ENCODE measurements around the gene POLD4.

Gene POLD4

DNA sequence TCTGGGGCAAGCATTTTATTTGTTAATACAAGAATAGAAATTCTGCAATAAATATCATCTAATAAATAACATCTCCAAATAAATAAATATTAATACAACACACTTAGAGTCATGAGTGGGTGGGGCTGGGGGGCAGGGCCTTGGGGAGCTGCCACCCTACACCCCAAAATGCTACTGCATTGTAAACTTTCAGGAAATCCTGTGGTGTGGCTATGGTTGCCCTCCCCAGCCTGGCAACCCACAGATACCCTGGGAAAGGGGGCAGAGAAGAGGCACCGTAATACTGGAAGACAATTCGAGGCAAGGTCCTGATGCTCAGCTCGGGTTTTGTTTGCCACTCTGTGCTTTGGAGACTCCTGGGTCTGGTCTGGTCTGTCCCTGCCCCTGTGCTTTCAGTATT is 10.8 kb upstream of the POLD4 start:
- no peak overlapping the region for H3K14ac ChIP-seq (ENCODE audit: low read length)
- H4K8ac ChIP-seq (ENCODE audit: low read depth, low read length), result no peak overlapping the region
- no peak overlapping the region for H3K4me2 ChIP-seq (ENCODE audit: low read length)
- no peak overlapping the region for H2BK12ac ChIP-seq (ENCODE audit: low read length)
- no peaks in the 10 kb centered on the region for H3K27me3 ChIP-seq (ENCODE audit: insufficient read depth, low read length)
- no peak overlapping the region for H3K27ac ChIP-seq (ENCODE audit: low read depth, low read length)
- peaks cover 4% of the 10 kb centered on the region for H3K9me3 ChIP-seq (ENCODE audit: insufficient read depth, low read depth, low read length)
- H2BK120ac ChIP-seq (ENCODE audit: insufficient read depth, low read length, poor library complexity), result no peak overlapping the region
- no peak overlapping the region for H4K12ac ChIP-seq (ENCODE audit: low read depth, low read length)
- no peaks in the 10 kb centered on the region for H3K79me2 ChIP-seq (ENCODE audit: control insufficient read depth, insufficient read depth, low read length, poor library complexity)
- no CpG with 5 or more reads among the region's 3 CpGs for WGBS (ENCODE audit: extremely low coverage, insufficient coverage, insufficient read length)
- no peak overlapping the region for H2BK5ac ChIP-seq (ENCODE audit: low read depth, low read length, poor library complexity)
- H2AK5ac ChIP-seq (ENCODE audit: low read length), result no peak overlapping the region
- H4K91ac ChIP-seq (ENCODE audit: low read depth, low read length), result no peak overlapping the region
- no peak overlapping the region for H3K18ac ChIP-seq (ENCODE audit: low read length)
- H3K4me1 ChIP-seq (ENCODE audit: control insufficient read depth in 1 of 2, insufficient read depth in 2 of 2, low read length in 2 of 2), result peaks cover 2% of the 10 kb centered on the region in 2 experiments
- H3K23ac ChIP-seq (ENCODE audit: low read length), result no peak overlapping the region
- peaks cover 4 to 9% of the 10 kb centered on the region in 2 experiments for H3K36me3 ChIP-seq (ENCODE audit: control insufficient read depth in 1 of 2, insufficient read depth in 2 of 2, low read length in 2 of 2)
- no peak for DNase-seq
- no peak overlapping the region for H3K9ac ChIP-seq (ENCODE audit: low read length)
- H3K4me3 ChIP-seq (ENCODE audit: low read depth, low read length), result no peak overlapping the region
- no peak overlapping the region for H3K4ac ChIP-seq (ENCODE audit: low read depth, low read length)
- H2AFZ ChIP-seq (ENCODE audit: insufficient read depth, low read length, poor library complexity), result no peak overlapping the region
- peaks cover 2% of the 10 kb centered on the region for H3K79me1 ChIP-seq (ENCODE audit: low read length)

GRCh38 chr11:67357831-67358670 is 4.7 kb upstream of the POLD4 start:
- Histone ChIP-seq H3K4me2 (ENCODE audit: low read length) (no peak overlapping the region), H3K27ac (ENCODE audit: low read depth, low read length) (no peak overlapping the region), H4K12ac (ENCODE audit: low read depth, low read length) (no peak overlapping the region), H2BK12ac (ENCODE audit: low read length) (no peak overlapping the region), H3K23ac (ENCODE audit: low read length) (no peak overlapping the region), H3K9me3 (ENCODE audit: insufficient read depth, low read depth, low read length) (no peaks in the 10 kb centered on the region), H3K4me1 (ENCODE audit: control insufficient read depth in 1 of 2, insufficient read depth in 2 of 2, low read length in 2 of 2) (peaks cover 12 to 18% of the 10 kb centered on the region in 2 experiments), H3K14ac (ENCODE audit: low read length) (no peak overlapping the region), H3K18ac (ENCODE audit: low read length) (no peak overlapping the region), H3K27me3 (ENCODE audit: insufficient read depth, low read length) (no peaks in the 10 kb centered on the region), H2AFZ (ENCODE audit: insufficient read depth, low read length, poor library complexity) (no peak overlapping the region), H2BK5ac (ENCODE audit: low read depth, low read length, poor library complexity) (no peak overlapping the region), H3K79me2 (ENCODE audit: control insufficient read depth, insufficient read depth, low read length, poor library complexity) (peaks cover 6% of the 10 kb centered on the region), H3K9ac (ENCODE audit: low read length) (no peak overlapping the region), H3K4me3 (ENCODE audit: low read depth, low read length) (no peak overlapping the region), H3K4ac (ENCODE audit: low read depth, low read length) (no peak overlapping the region), H4K8ac (ENCODE audit: low read depth, low read length) (no peak overlapping the region), H4K91ac (ENCODE audit: low read depth, low read length) (no peak overlapping the region), H3K79me1 (ENCODE audit: low read length) (peaks cover 14% of the 10 kb centered on the region), H3K36me3 (ENCODE audit: control insufficient read depth in 1 of 2, insufficient read depth in 2 of 2, low read length in 2 of 2) (no peaks in the 10 kb centered on the region), H2AK5ac (ENCODE audit: low read length) (no peak overlapping the region), H2BK120ac (ENCODE audit: insufficient read depth, low read length, poor library complexity) (no peak overlapping the region)
- WGBS (ENCODE audit: extremely low coverage, insufficient coverage, insufficient read length), result 100% methylated on average over 1 of the region's 12 CpGs
- DNase-seq, result peak in 1 of 2 donors; percentile 46

DNA sequence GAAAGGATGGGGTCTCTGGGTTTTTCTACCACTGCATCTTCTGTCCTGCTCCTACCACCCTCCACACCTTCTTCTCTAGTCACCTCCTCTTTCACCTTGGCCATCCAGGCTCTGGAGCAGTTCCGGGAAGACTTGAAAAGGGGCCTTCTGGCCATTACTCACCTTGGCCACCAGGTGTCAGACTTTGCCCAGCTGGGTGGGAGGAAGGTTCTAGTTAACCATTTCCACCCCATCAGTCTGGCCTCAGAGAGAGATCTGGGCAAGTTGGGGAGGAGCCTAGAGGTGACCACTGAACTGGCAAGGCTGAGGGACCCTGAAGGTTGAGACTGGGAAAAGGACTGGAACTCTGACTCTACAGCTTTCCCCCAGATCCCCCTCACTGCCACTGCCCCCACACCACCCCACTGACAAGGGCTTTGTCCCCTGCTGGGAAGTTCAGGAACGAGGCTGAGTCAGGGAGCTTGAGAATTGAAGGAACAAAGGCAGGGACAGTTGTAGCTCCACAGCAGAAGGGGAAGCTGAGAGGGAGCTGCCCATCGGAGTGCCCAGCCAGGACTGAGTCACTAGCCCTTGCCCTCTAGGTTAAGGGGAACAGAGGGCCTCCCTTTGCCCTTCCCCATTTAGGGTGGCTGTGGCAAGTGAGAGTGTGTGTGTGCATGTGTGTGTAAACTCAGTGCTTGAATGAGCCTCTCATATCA is 3.7 kb upstream of the POLD4 start:
- peaks cover 19% of the 10 kb centered on the region for H3K79me1 ChIP-seq (ENCODE audit: low read length)
- H2BK120ac ChIP-seq (ENCODE audit: insufficient read depth, low read length, poor library complexity), result no peak overlapping the region
- WGBS (ENCODE audit: extremely low coverage, insufficient coverage, insufficient read length), result no CpG with 5 or more reads among the region's 3 CpGs
- H3K23ac ChIP-seq (ENCODE audit: low read length), result no peak overlapping the region
- no peaks in the 10 kb centered on the region for H3K9me3 ChIP-seq (ENCODE audit: insufficient read depth, low read depth, low read length)
- H3K4me3 ChIP-seq (ENCODE audit: low read depth, low read length), result no peak overlapping the region
- no peak overlapping the region for H3K14ac ChIP-seq (ENCODE audit: low read length)
- H3K4me2 ChIP-seq (ENCODE audit: low read length), result no peak overlapping the region
- no peak overlapping the region for H4K12ac ChIP-seq (ENCODE audit: low read depth, low read length)
- peak overlapping the region; percentile 64 for H4K91ac ChIP-seq (ENCODE audit: low read depth, low read length)
- H3K27ac ChIP-seq (ENCODE audit: low read depth, low read length), result no peak overlapping the region
- peak overlapping the region; percentile 13 for H2AK5ac ChIP-seq (ENCODE audit: low read length)
- H3K9ac ChIP-seq (ENCODE audit: low read length), result no peak overlapping the region
- H3K4ac ChIP-seq (ENCODE audit: low read depth, low read length), result no peak overlapping the region
- H3K79me2 ChIP-seq (ENCODE audit: control insufficient read depth, insufficient read depth, low read length, poor library complexity), result peaks cover 9% of the 10 kb centered on the region
- H2AFZ ChIP-seq (ENCODE audit: insufficient read depth, low read length, poor library complexity), result peak overlapping the region; percentile 33
- H3K27me3 ChIP-seq (ENCODE audit: insufficient read depth, low read length), result no peaks in the 10 kb centered on the region
- DNase-seq, result peak; percentile 45 to 88
- H4K8ac ChIP-seq (ENCODE audit: low read depth, low read length), result peak overlapping the region; percentile 0
- H3K4me1 ChIP-seq (ENCODE audit: control insufficient read depth in 1 of 2, insufficient read depth in 2 of 2, low read length in 2 of 2), result peaks cover 18 to 25% of the 10 kb centered on the region in 2 experiments
- no peaks in the 10 kb centered on the region for H3K36me3 ChIP-seq (ENCODE audit: control insufficient read depth in 1 of 2, insufficient read depth in 2 of 2, low read length in 2 of 2)
- H2BK5ac ChIP-seq (ENCODE audit: low read depth, low read length, poor library complexity), result no peak overlapping the region
- no peak overlapping the region for H3K18ac ChIP-seq (ENCODE audit: low read length)
- H2BK12ac ChIP-seq (ENCODE audit: low read length), result no peak overlapping the region

DNA sequence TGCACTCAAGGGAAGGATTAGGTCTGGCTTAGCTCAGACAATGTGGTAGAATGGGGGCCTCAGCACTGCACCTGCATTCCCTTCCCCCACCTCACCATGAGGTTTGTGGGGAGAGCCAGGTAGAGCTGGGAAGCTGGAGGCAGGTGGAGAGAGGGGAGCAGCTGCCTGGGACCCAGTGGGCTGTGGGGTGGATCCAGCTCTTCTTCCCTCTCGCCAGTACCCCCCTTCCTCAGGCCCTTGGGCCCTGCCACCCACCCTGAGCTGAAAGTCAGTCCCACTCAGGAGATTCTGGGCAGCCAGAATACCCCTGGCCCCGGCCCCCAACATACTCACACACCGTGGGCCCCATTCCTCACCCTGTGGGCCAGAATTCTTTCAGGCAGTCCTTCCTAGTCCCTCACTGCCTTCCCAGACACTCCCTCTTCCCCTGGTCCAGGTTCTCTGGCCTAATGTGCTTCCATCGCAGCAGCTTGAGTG is 3.1 kb upstream of the POLD4 start:
- Histone ChIP-seq H3K4me2 (ENCODE audit: low read length) (no peak overlapping the region), H2BK5ac (ENCODE audit: low read depth, low read length, poor library complexity) (no peak overlapping the region), H3K79me2 (ENCODE audit: control insufficient read depth, insufficient read depth, low read length, poor library complexity) (peaks cover 9% of the 10 kb centered on the region), H3K18ac (ENCODE audit: low read length) (no peak overlapping the region), H2AFZ (ENCODE audit: insufficient read depth, low read length, poor library complexity) (peak overlapping the region; percentile 33), H2BK12ac (ENCODE audit: low read length) (no peak overlapping the region), H3K27me3 (ENCODE audit: insufficient read depth, low read length) (no peaks in the 10 kb centered on the region), H2BK120ac (ENCODE audit: insufficient read depth, low read length, poor library complexity) (no peak overlapping the region), H4K91ac (ENCODE audit: low read depth, low read length) (peak overlapping the region; percentile 20), H3K23ac (ENCODE audit: low read length) (no peak overlapping the region), H3K36me3 (ENCODE audit: control insufficient read depth in 1 of 2, insufficient read depth in 2 of 2, low read length in 2 of 2) (no peaks in the 10 kb centered on the region), H3K9me3 (ENCODE audit: insufficient read depth, low read depth, low read length) (no peaks in the 10 kb centered on the region), H3K4me3 (ENCODE audit: low read depth, low read length) (no peak overlapping the region), H3K9ac (ENCODE audit: low read length) (no peak overlapping the region), H3K4me1 (ENCODE audit: control insufficient read depth in 1 of 2, insufficient read depth in 2 of 2, low read length in 2 of 2) (peaks cover 18 to 25% of the 10 kb centered on the region in 2 experiments), H3K4ac (ENCODE audit: low read depth, low read length) (no peak overlapping the region), H4K12ac (ENCODE audit: low read depth, low read length) (no peak overlapping the region), H3K14ac (ENCODE audit: low read length) (no peak overlapping the region), H3K27ac (ENCODE audit: low read depth, low read length) (no peak overlapping the region), H2AK5ac (ENCODE audit: low read length) (peak overlapping the region; percentile 53), H4K8ac (ENCODE audit: low read depth, low read length) (no peak overlapping the region), H3K79me1 (ENCODE audit: low read length) (peaks cover 19% of the 10 kb centered on the region)
- no CpG with 5 or more reads among the region's 4 CpGs for WGBS (ENCODE audit: extremely low coverage, insufficient coverage, insufficient read length)
- no peak for DNase-seq

All from trophoblast cell (in vitro differentiated cells and primary cell).